GM12873 (cell line): ENCODE measurements around the gene ACTG1.

ENCODE experiments used
- CTCF ChIP-seq: IDR thresholded peaks from 2 replicates; pipeline ENCODE4 v1.5.1; 2012; ENCODE audit warnings: low read depth, mild to moderate bottlenecking, moderate library complexity, low read length, control low read depth; ENCODE audit not compliant: insufficient read depth; ENCODE audit errors: missing control alignments

Gene ACTG1

GRCh38 chr17:81492202-81492601 lies 20.4 kb downstream of the ACTG1 start:
- no peak for TF ChIP-seq CTCF

DNA sequence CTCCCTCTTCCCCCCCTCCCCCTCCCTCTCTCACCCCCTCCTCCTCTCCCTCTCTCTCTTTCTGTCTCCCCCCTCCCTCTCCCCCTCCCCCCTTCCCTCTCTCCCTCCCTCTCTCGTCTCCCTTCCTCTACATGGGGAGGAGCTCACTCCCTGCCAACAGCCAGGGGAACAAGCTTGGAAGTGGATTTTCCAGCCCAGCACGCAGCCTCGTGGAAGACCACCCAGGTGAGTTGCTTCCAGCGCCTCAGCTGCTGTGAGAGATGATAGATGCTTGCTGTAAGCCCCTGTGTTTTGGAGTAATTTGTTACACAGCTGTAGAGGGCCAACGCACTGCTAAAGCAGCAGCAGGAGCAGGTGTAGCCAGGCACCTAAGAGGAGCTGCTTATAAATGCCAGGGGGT lies 20.8 kb downstream of the ACTG1 start:
- no peak for TF ChIP-seq CTCF

GRCh38 chr17:81491181-81491581 lies 21.4 kb downstream of the ACTG1 start:
- TF ChIP-seq CTCF = no peak

DNA sequence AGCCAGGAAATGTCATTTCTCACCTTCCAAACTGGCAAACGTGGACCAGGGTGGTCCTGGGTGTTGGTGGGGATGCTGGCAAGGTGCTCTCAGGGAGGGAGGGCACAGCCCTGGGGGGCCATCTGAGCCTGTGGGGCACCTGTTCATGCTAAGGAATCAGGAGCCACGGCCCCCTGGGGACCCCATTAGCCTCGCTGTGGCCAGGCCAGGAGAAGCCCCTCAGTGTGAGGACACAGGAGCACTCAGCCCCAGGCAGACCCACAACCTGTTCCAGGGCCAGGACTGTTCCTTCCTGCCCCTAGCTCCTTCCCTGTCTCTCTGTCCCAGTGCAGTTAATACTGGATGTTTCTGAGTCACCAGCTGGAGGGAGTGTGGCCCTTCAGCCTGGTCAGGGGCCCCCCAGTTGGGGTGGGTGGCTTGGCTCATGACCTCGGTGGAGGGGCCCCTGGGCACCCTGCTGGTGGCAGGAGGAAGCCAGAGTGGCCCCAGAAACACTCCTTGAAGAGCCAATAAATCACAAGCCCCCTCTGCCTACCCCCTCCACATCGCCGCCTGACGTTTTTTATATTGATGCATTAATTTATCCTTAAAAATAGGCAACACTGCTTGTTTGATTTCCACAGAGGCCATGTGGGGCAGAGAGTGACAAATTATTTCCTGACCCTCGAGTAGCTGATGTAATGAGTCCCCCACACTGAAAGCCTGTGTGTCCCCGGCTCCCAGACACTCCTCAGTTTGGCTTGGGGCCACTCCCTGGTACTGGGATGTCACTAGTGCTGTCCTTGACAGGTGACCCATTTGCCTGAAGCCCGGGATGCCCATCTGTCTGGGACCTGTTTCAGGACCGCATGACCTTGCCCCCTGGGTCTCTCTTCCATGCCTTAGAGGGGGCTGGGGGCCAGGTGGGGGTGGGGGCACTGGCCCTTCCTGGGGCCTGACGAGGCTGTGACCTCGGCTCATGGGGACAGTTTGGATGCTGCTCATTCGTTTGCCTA lies 22.3 kb downstream of the ACTG1 start:
- no peak for TF ChIP-seq CTCF

GRCh38 chr17:81489012-81489997 lies 23.3 kb downstream of the ACTG1 start:
- TF ChIP-seq CTCF = no peak

- TF ChIP-seq CTCF = no peak
Measured at GRCh38 chr17:81488276-81488860, 24.2 kb downstream of the ACTG1 start.
